PC-3 (cell line): ENCODE measurements around the gene PPP6R2. TPM values are rescaled to one million over a fixed set of nuclear protein-coding genes. Genes with fewer than 3 reads are reported as not detected.

Experiments used
- ATAC-seq: fragments of 200-7000 bp; cut with Tn5 transposase; 2 replicates; pipeline ENCODE4 v1.9.1; 2020; ENCODE audit warnings: mild to moderate bottlenecking, moderate library complexity
- BruUV-seq: library from RNA; stranded (reverse); fragments of 400-500 nt; replicated peaks from 2 replicates; lab custom pipeline; 2021; lab: Mats Ljungman, UMichigan
- CTCF ChIA-PET: fragments of 300-600 bp; sonication (Branson Sonifier 250); formaldehyde crosslinking; loops from one replicate; lab custom pipeline; 2022; ENCODE audit warnings: antibody characterized with exemption; lab: Charles Lee
- POLR2A ChIA-PET: fragments of 300-600 bp; sonication (Branson Sonifier 250); formaldehyde crosslinking; loops from one replicate; lab custom pipeline; 2022; ENCODE audit warnings: antibody characterized with exemption; ENCODE audit not compliant: unreplicated experiment; lab: Charles Lee
- DNase-seq: peaks from one replicate; pipeline ENCODE4 v3.0.0-alpha.2; 2015
- H2AFZ ChIP-seq: fragments of 300-600 bp; sonication (generic); 2 replicates; pipeline ENCODE4 v1.6.0; 2016; ENCODE audit warnings: antibody characterized with exemption, low read length
- H3F3A ChIP-seq: fragments of 300-600 bp; sonication (generic); one replicate; pipeline ENCODE4 v1.6.0; 2017; ENCODE audit warnings: antibody characterized with exemption, low read length, control low read depth, mild to moderate bottlenecking; ENCODE audit not compliant: unreplicated experiment
- H3K27ac ChIP-seq: fragments of 300-600 bp; sonication (generic); 2 replicates; pipeline ENCODE4 v1.5.1; 2016; ENCODE audit warnings: mild to moderate bottlenecking, low read length
- H3K27me3 ChIP-seq: fragments of 300-600 bp; sonication (generic); 2 replicates; pipeline ENCODE4 v1.6.1; 2016; ENCODE audit warnings: low read length, mixed read lengths
- H3K36me3 ChIP-seq: fragments of 300-600 bp; sonication (generic); 2 replicates; pipeline ENCODE4 v1.6.1; 2016; ENCODE audit warnings: low read depth, mixed run types, low read length, mixed read lengths
- H3K4me1 ChIP-seq: fragments of 300-600 bp; sonication (generic); 2 replicates; pipeline ENCODE4 v1.5.1; 2016; ENCODE audit warnings: low read length; ENCODE audit not compliant: insufficient read depth
- H3K4me2 ChIP-seq: fragments of 300-600 bp; sonication (generic); 2 replicates; pipeline ENCODE4 v1.6.0; 2016; ENCODE audit warnings: low read length
- H3K4me3 ChIP-seq: fragments of 300-600 bp; sonication (generic); 2 replicates; pipeline ENCODE4 v1.5.1; 2016; ENCODE audit warnings: mild to moderate bottlenecking, low read length, mixed read lengths
- H3K79me2 ChIP-seq: fragments of 300-600 bp; sonication (generic); 2 replicates; pipeline ENCODE4 v1.6.1; 2017; ENCODE audit warnings: low read length, mixed read lengths
- H3K9ac ChIP-seq: fragments of 300-600 bp; sonication (generic); 2 replicates; pipeline ENCODE4 v1.6.0; 2016; ENCODE audit warnings: mild to moderate bottlenecking, low read length
- H3K9me2 ChIP-seq: fragments of 300-600 bp; sonication (generic); replicated peaks from 2 replicates; pipeline ENCODE4 v1.6.1; 2016; ENCODE audit warnings: mixed run types, low read length, mixed read lengths
- H3K9me3 ChIP-seq: fragments of 300-600 bp; sonication (generic); 2 replicates; pipeline ENCODE4 v1.6.1; 2016; ENCODE audit warnings: low read length, mixed read lengths
- H4K20me1 ChIP-seq: fragments of 300-600 bp; sonication (generic); 2 replicates; pipeline ENCODE4 v1.6.1; 2016; ENCODE audit warnings: low read length, mixed read lengths
- EZH2 ChIP-seq: fragments of 300-600 bp; sonication (generic); IDR thresholded peaks from one replicate; pipeline ENCODE4 v1.6.1; 2017; ENCODE audit warnings: antibody characterized with exemption, mild to moderate bottlenecking, low read length; ENCODE audit not compliant: unreplicated experiment
- EZH2phosphoT487 ChIP-seq: fragments of 300-600 bp; sonication (generic); IDR thresholded peaks from 2 replicates; pipeline ENCODE4 v1.6.1; 2018; ENCODE audit warnings: mild to moderate bottlenecking, antibody characterized with exemption, low read length, borderline replicate concordance
- intact Hi-C: fragments of 100-400 bp; cut with micrococcal nuclease; formaldehyde crosslinking; loops from 2 replicates; pipeline ENCODE4 v1.9.0; 2023
- total RNA-seq: library from RNA; depleted of rRNA; stranded (reverse); fragments of >200 nt; gene quantifications from 2 replicates; pipeline ENCODE4 v1.2.3, GENCODE V29; 2014
- TF ChIP-seq, protein P1 (sequence below): fragments of 300-600 bp; sonication (generic); conservative IDR thresholded peaks from 2 replicates; pipeline ENCODE4 v1.5.1; 2017; ENCODE audit warnings: antibody characterized with exemption, low read depth, mild to moderate bottlenecking, low read length

Gene PPP6R2
- total RNA-seq, 1 experiment from 2014 or later = 46.2 TPM

GRCh38 chr22:50418624-50419023, 75.5 kb downstream of the PPP6R2 start:
- Histone ChIP-seq H3K4me2 (no peak overlapping the region), H3K4me1 (no peaks in the 10 kb centered on the region), H3K79me2 (no peaks in the 10 kb centered on the region), H3K27ac (no peak overlapping the region), H3F3A (no peaks in the 10 kb centered on the region), H2AFZ (no peak overlapping the region), H3K9ac (no peak overlapping the region), H3K36me3 (peaks cover 7% of the 10 kb centered on the region), H3K4me3 (no peak overlapping the region), H3K9me2 (no peaks in the 10 kb centered on the region), H3K9me3 (no peaks in the 10 kb centered on the region), H4K20me1 (no peaks in the 10 kb centered on the region), H3K27me3 (no peaks in the 10 kb centered on the region)
- ChIA-PET CTCF (no interaction called here), POLR2A (no interaction called here)
- no TSS peak for BruUV-seq
- TF ChIP-seq, protein P1, sequence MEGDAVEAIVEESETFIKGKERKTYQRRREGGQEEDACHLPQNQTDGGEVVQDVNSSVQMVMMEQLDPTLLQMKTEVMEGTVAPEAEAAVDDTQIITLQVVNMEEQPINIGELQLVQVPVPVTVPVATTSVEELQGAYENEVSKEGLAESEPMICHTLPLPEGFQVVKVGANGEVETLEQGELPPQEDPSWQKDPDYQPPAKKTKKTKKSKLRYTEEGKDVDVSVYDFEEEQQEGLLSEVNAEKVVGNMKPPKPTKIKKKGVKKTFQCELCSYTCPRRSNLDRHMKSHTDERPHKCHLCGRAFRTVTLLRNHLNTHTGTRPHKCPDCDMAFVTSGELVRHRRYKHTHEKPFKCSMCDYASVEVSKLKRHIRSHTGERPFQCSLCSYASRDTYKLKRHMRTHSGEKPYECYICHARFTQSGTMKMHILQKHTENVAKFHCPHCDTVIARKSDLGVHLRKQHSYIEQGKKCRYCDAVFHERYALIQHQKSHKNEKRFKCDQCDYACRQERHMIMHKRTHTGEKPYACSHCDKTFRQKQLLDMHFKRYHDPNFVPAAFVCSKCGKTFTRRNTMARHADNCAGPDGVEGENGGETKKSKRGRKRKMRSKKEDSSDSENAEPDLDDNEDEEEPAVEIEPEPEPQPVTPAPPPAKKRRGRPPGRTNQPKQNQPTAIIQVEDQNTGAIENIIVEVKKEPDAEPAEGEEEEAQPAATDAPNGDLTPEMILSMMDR = no peak
- TF ChIP-seq EZH2 (no peak), EZH2phosphoT487 (no peak)
- intact Hi-C loops = no loop called here
- no peak for ATAC-seq
- no peak for DNase-seq

DNA sequence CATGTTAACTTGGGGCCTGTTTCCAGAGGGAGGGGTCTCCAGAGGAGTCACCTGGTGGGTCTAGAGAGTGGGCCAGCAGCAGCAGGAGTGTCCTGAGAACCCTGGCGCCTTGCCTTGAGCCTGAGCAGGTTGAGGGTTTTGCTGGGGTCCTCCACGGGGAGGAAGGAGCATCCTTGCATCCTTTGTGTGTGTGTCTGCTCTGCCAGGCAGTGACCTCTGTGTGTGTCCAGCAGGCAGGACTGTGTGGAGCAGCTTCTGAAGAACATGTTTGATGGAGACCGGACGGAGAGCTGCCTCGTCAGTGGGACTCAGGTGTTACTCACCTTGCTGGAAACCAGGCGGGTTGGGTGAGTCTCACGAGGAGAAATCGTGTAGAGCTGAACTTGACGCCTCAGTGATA, 76.0 kb downstream of the PPP6R2 start:
- CTCF ChIA-PET = no interaction called here
- POLR2A ChIA-PET = no interaction called here
- Histone ChIP-seq H3K79me2 (no peaks in the 10 kb centered on the region), H3K9ac (no peak overlapping the region), H3K9me2 (no peaks in the 10 kb centered on the region), H3K4me3 (no peak overlapping the region), H3K36me3 (peaks cover 7% of the 10 kb centered on the region), H3F3A (no peaks in the 10 kb centered on the region), H3K27ac (no peak overlapping the region), H2AFZ (no peak overlapping the region), H3K4me1 (no peaks in the 10 kb centered on the region), H3K9me3 (no peaks in the 10 kb centered on the region), H3K4me2 (no peak overlapping the region), H4K20me1 (no peaks in the 10 kb centered on the region), H3K27me3 (no peaks in the 10 kb centered on the region)
- intact Hi-C loops = no loop called here
- ATAC-seq (no peak), DNase-seq (no peak)
- TF ChIP-seq EZH2phosphoT487 (no peak), EZH2 (no peak)
- TF ChIP-seq, protein P1 = no peak
- no TSS peak for BruUV-seq

DNA sequence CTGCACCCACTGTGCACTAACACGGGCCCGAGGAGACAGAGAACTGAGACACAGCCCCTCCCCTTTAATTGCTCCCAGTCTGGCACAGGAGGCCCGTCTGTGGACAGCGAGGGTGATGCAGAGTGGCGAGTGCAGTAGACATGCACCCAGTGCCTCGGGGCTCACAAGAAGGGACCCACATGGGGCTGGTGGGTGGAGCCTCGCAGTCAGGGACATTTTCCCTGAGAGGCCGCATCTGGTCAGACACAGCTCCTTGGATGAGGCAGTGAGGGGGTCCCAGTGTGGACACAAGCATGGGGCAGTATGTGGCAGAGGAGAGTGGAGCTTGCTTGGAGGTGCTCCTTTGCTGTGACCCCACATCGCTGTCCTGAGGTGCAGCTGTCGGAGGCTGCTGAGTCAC, 76.9 kb downstream of the PPP6R2 start:
- no peaks in the 10 kb centered on the region for H3F3A ChIP-seq
- DNase-seq = no peak
- no peaks in the 10 kb centered on the region for H3K9me2 ChIP-seq
- H3K4me1 ChIP-seq = no peaks in the 10 kb centered on the region
- ChIA-PET CTCF (no interaction called here), POLR2A (no interaction called here)
- no peaks in the 10 kb centered on the region for H3K79me2 ChIP-seq
- no peak for ATAC-seq
- H3K9ac ChIP-seq = no peak overlapping the region
- peaks cover 7% of the 10 kb centered on the region for H3K36me3 ChIP-seq
- H2AFZ ChIP-seq = no peak overlapping the region
- H3K27me3 ChIP-seq = no peaks in the 10 kb centered on the region
- TF ChIP-seq, protein P1 = no peak
- no peak for TF ChIP-seq EZH2phosphoT487
- TF ChIP-seq EZH2 = no peak
- H3K4me2 ChIP-seq = no peak overlapping the region
- no peak overlapping the region for H3K27ac ChIP-seq
- BruUV-seq = no TSS peak
- no peaks in the 10 kb centered on the region for H3K9me3 ChIP-seq
- intact Hi-C loops = no loop called here
- no peak overlapping the region for H3K4me3 ChIP-seq
- no peaks in the 10 kb centered on the region for H4K20me1 ChIP-seq
